OCI-LY1 (cell line): Measurements from ENCODE around the gene LDAH.

ENCODE experiments used
- H2AFZ ChIP-seq: fragments of 200-600 bp; sonication (generic), shearing (Covaris generic); 2 replicates; pipeline ENCODE4 v1.6.0; 2014; ENCODE audit warnings: antibody characterized with exemption, mild to moderate bottlenecking, low read length
- H3F3A ChIP-seq: fragments of 200-600 bp; sonication (generic), shearing (Covaris generic); 2 replicates; pipeline ENCODE4 v1.6.0; 2014; ENCODE audit warnings: mild to moderate bottlenecking, antibody characterized with exemption, low read length, moderate library complexity; ENCODE audit not compliant: insufficient read depth
- H3K27ac ChIP-seq: fragments of 200-600 bp; sonication (generic); 2 replicates; pipeline ENCODE4 v1.5.1; 2014; ENCODE audit warnings: low read length, mixed run types, mild to moderate bottlenecking, low read depth; ENCODE audit not compliant: poor library complexity, severe bottlenecking
- H3K27me3 ChIP-seq: fragments of 200-600 bp; sonication (generic); 2 replicates; pipeline ENCODE4 v1.6.0; 2014; ENCODE audit warnings: antibody characterized with exemption, mild to moderate bottlenecking, low read length, moderate library complexity; ENCODE audit not compliant: insufficient read depth
- H3K36me3 ChIP-seq: fragments of 200-600 bp; sonication (generic); 2 replicates; pipeline ENCODE4 v1.6.1; 2014; ENCODE audit warnings: mild to moderate bottlenecking, antibody characterized with exemption, low read length, moderate library complexity, mixed read lengths; ENCODE audit not compliant: insufficient read depth
- H3K4me1 ChIP-seq: fragments of 200-600 bp; sonication (generic); 2 replicates; pipeline ENCODE4 v1.5.1; 2014; ENCODE audit warnings: mild to moderate bottlenecking, low read length, moderate library complexity; ENCODE audit not compliant: insufficient read depth, severe bottlenecking
- H3K4me2 ChIP-seq: fragments of 200-600 bp; sonication (generic), shearing (Covaris generic); 2 replicates; pipeline ENCODE4 v1.6.1; 2014; ENCODE audit warnings: low read length
- H3K4me3 ChIP-seq: fragments of 200-600 bp; sonication (generic); 2 replicates; pipeline ENCODE4 v1.5.1; 2014; ENCODE audit warnings: low read length, low read depth, mild to moderate bottlenecking, mixed read lengths; ENCODE audit not compliant: poor library complexity, severe bottlenecking
- H3K79me2 ChIP-seq: fragments of 200-600 bp; shearing (Covaris generic); 2 replicates; pipeline ENCODE4 v1.6.1; 2016; ENCODE audit warnings: mixed run types, low read length, mixed read lengths; ENCODE audit not compliant: insufficient read depth
- H3K9ac ChIP-seq: fragments of 200-600 bp; sonication (generic), shearing (Covaris generic); 2 replicates; pipeline ENCODE4 v1.6.1; 2014; ENCODE audit warnings: mild to moderate bottlenecking, low read length, mixed read lengths
- H3K9me2 ChIP-seq: fragments of 200-600 bp; sonication (generic), shearing (Covaris generic); 2 replicates; pipeline ENCODE4 v1.6.1; 2014; ENCODE audit warnings: low read depth, mild to moderate bottlenecking, low read length, mixed read lengths
- H3K9me3 ChIP-seq: fragments of 200-600 bp; shearing (Covaris generic); 2 replicates; pipeline ENCODE4 v1.6.1; 2014; ENCODE audit warnings: low read length, mixed read lengths
- H4K20me1 ChIP-seq: fragments of 200-600 bp; sonication (generic), shearing (Covaris generic); 2 replicates; pipeline ENCODE4 v1.6.0; 2016; ENCODE audit warnings: mild to moderate bottlenecking, low read length; ENCODE audit not compliant: insufficient read depth
- EZH2 ChIP-seq: fragments of 200-600 bp; sonication (generic), shearing (Covaris generic); IDR thresholded peaks from 2 replicates; pipeline ENCODE4 v1.8.0; 2017; ENCODE audit warnings: borderline replicate concordance, mixed run types, mild to moderate bottlenecking, antibody characterized with exemption, low read length, moderate library complexity, mixed read lengths
- TF ChIP-seq, protein P1 (sequence below): fragments of 200-600 bp; sonication (generic), shearing (Covaris generic); IDR thresholded peaks from 2 replicates; pipeline ENCODE4 v1.5.1; 2017; ENCODE audit warnings: mild to moderate bottlenecking, antibody characterized with exemption, low read length, moderate library complexity, mixed read lengths

Gene LDAH

GRCh38 chr2:20724500-20725053, 98.3 kb downstream of the LDAH start:
- Histone ChIP-seq H3K27ac (no peak overlapping the region), H3K27me3 (no peaks in the 10 kb centered on the region), H3K4me1 (no peaks in the 10 kb centered on the region), H3K36me3 (peaks cover 4% of the 10 kb centered on the region; the same call in 1 of the 2 replicates), H3K9me3 (no peaks in the 10 kb centered on the region), H3K9me2 (no peaks in the 10 kb centered on the region), H3K9ac (no peak overlapping the region), H3K79me2 (no peaks in the 10 kb centered on the region; the same call in 1 of the 2 replicates), H4K20me1 (no peaks in the 10 kb centered on the region), H3K4me2 (no peak overlapping the region), H2AFZ (no peak overlapping the region), H3K4me3 (no peak overlapping the region), H3F3A (no peaks in the 10 kb centered on the region)
- TF ChIP-seq, protein P1, sequence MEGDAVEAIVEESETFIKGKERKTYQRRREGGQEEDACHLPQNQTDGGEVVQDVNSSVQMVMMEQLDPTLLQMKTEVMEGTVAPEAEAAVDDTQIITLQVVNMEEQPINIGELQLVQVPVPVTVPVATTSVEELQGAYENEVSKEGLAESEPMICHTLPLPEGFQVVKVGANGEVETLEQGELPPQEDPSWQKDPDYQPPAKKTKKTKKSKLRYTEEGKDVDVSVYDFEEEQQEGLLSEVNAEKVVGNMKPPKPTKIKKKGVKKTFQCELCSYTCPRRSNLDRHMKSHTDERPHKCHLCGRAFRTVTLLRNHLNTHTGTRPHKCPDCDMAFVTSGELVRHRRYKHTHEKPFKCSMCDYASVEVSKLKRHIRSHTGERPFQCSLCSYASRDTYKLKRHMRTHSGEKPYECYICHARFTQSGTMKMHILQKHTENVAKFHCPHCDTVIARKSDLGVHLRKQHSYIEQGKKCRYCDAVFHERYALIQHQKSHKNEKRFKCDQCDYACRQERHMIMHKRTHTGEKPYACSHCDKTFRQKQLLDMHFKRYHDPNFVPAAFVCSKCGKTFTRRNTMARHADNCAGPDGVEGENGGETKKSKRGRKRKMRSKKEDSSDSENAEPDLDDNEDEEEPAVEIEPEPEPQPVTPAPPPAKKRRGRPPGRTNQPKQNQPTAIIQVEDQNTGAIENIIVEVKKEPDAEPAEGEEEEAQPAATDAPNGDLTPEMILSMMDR, result no peak
- TF ChIP-seq EZH2, result no peak

DNA sequence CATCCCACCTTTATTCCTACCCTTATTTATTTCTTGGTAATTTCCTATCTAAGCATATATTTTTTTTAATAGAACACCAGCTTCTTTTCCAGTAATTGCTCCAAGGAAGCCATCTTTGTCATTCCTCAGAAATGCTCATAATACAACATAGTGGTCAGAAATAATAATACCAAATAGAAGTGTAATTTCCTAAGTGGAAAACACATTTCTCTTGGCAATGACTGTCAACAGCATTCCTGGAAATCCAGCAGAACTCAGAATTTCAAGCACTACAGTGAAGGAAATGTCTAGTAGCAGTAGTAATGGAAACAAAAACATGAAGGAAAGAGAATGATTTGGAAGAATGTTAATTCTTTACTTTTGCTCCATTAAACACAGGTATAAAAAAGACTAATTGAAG, 99.4 kb downstream of the LDAH start:
- no peaks in the 10 kb centered on the region for H4K20me1 ChIP-seq

DNA sequence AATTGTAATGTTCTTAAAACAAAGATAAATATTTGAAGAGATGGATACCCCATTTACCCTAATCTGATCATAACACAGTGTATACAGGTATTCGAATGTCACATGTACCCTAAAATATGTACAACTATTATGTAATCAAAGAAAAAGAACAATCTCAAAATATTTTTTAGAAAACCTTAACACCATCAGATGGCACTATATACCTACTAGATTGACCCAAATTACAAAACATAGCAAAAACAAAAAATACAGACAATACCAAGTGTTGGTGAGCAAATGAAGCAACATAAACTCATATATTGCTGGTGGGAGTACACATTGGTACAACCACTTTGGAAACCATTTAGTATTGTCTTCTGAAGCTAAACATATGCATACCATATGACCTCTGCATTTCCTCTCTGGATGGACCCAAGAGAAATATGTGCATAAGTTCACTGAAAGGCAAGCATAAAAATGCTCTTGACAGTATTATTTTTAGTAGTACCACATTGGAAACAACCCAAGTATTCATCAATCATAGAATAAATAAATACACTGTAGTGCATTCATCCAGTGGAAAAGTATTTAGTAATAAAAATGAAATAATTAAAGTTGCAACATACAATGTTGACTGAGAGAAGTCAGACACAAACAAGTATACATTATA, 100.2 kb downstream of the LDAH start:
- H3K4me2 ChIP-seq, result no peak overlapping the region
- H3K9ac ChIP-seq, result no peak overlapping the region
- peaks cover 4% of the 10 kb centered on the region; the same call in 1 of the 2 replicates for H3K36me3 ChIP-seq
- no peak overlapping the region for H3K27ac ChIP-seq
- H3K4me3 ChIP-seq, result no peak overlapping the region
- H3K79me2 ChIP-seq, result no peaks in the 10 kb centered on the region; the same call in 1 of the 2 replicates
- H4K20me1 ChIP-seq, result no peaks in the 10 kb centered on the region
- H3K9me2 ChIP-seq, result no peaks in the 10 kb centered on the region
- H3K27me3 ChIP-seq, result no peaks in the 10 kb centered on the region
- H3K4me1 ChIP-seq, result no peaks in the 10 kb centered on the region
- H2AFZ ChIP-seq, result no peak overlapping the region
- no peaks in the 10 kb centered on the region for H3K9me3 ChIP-seq
- H3F3A ChIP-seq, result no peaks in the 10 kb centered on the region
- TF ChIP-seq, protein P1, result no peak
- TF ChIP-seq EZH2, result no peak

More for the DNA sequence above, 99.4 kb downstream of the LDAH start:
- Histone ChIP-seq H3K79me2 (no peaks in the 10 kb centered on the region; the same call in 1 of the 2 replicates), H2AFZ (no peak overlapping the region), H3K9me3 (no peaks in the 10 kb centered on the region), H3K4me3 (no peak overlapping the region), H3K9ac (no peak overlapping the region), H3K27me3 (no peaks in the 10 kb centered on the region), H3K9me2 (no peaks in the 10 kb centered on the region), H3K36me3 (peaks cover 4% of the 10 kb centered on the region; the same call in 1 of the 2 replicates), H3K4me1 (no peaks in the 10 kb centered on the region), H3K4me2 (no peak overlapping the region), H3F3A (no peaks in the 10 kb centered on the region), H3K27ac (no peak overlapping the region)
- TF ChIP-seq, protein P1, result no peak
- no peak for TF ChIP-seq EZH2
